ENCODE data around the gene RGS8.

DNA sequence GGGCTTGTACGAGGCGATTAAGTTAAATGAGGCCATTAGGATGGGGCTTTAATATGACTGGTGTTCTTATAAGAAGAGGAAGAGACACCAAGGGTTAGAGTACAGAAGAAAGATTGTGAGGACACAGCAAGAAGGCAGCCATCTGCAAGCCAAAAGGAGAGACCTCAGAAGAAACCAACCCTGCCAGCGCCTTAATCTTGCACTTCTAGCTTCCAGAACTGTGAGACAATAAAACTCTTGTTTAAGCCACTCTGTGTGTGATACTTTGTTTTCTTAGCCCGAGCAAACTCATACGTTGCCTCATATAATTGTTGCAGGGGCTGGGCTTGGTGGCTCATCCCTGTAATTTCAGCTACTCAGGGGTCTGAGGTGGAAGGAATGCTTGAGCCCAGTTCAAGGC lies 46.6 kb downstream of the RGS8 start:
- TF ChIP-seq POLR2AphosphoS5 (IDR thresholded peaks at IDR 0.05; ENCODE audit: low read depth, low read length) (no peak), TAF1 (IDR thresholded peaks at IDR 0.05; ENCODE audit: borderline replicate concordance, low read depth, low read length) (no peak)

All from GM12892 (cell line).